ENCODE results near the gene GMDS. TPM values are rescaled to one million over a fixed set of nuclear protein-coding genes. Genes with fewer than 3 reads are reported as not detected.

Gene GMDS
- total RNA-seq, 2 donors from 2014 or later = 18.2 to 20.5 TPM

DNA sequence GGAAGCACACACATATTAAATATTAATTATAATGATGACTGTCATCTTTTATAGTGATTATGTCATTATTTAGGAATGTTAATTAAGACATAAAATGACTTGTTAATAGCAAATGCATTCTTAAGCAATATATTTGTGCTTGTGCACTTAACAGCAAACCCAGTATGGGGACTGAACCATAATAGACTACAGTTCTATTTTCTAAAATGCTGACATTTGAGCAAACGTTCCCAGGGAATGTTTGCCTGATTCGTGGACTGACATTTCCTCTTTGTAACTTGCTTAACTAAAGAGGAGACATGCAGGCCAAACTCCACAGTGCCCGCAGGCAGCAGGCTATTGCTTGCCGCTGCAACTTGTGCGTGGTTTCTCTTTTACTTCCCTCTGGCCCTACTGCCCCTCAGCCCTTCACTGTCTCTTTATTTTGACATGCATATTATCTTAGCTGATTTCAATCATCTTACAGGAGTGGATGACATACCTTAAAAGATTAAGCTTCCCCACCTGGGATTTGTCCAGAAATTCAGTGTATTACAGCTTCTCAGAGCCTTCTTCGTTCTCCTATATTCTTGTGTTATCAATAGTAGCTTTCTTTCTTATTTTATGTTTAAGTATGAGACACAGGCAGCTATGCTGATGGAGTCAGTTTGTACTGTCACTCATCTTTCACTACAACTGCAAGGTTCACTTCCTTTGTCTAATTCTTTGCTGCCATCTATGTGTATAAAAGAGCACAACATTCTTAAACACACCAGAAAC is 141.5 kb downstream of the GMDS start:
- peaks cover 4% of the 10 kb centered on the region for H3K4me1 Mint-ChIP-seq
- DNase-seq = no peak

DNA sequence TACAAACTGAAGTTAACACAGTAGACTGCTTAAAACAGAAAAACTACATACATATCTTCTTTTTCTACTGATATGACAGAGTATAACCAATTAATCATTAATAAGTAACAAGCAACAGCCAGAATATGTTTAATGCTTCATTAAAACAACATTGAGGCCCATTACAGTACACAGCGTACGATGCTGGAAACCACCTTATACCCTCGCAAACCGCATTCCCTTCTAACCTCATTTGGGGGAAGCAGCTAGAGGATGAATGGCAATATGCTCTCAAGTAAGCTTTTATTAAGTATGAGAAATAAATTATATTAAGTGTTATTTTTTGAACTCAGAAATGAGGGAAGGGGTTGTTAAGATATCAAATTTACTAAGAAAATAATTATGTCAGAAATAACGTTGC is 142.4 kb downstream of the GMDS start:
- Mint-ChIP-seq H3K4me1 (peaks cover 4% of the 10 kb centered on the region), H3K27me3 (no peaks in the 10 kb centered on the region), H3K4me3 (no peak overlapping the region), H3K36me3 (ENCODE audit: low read depth) (peaks cover 3% of the 10 kb centered on the region), H3K27ac (no peak overlapping the region)
- no peaks in the 10 kb centered on the region for H3K9me3 ChIP-seq (ENCODE audit: control insufficient read depth, low read length, poor library complexity, severe bottlenecking)
- DNase-seq (no peak), ATAC-seq (no peak)

More for the DNA sequence above, 141.5 kb downstream of the GMDS start:
- H3K27ac Mint-ChIP-seq = no peak overlapping the region
- H3K9me3 ChIP-seq (ENCODE audit: control insufficient read depth, low read length, poor library complexity, severe bottlenecking) = no peaks in the 10 kb centered on the region
- ATAC-seq = peak; percentile 57
- H3K36me3 Mint-ChIP-seq (ENCODE audit: low read depth) = peaks cover 3% of the 10 kb centered on the region
- H3K4me3 Mint-ChIP-seq = peak overlapping the region; percentile 15
- no peaks in the 10 kb centered on the region for H3K27me3 Mint-ChIP-seq

DNA sequence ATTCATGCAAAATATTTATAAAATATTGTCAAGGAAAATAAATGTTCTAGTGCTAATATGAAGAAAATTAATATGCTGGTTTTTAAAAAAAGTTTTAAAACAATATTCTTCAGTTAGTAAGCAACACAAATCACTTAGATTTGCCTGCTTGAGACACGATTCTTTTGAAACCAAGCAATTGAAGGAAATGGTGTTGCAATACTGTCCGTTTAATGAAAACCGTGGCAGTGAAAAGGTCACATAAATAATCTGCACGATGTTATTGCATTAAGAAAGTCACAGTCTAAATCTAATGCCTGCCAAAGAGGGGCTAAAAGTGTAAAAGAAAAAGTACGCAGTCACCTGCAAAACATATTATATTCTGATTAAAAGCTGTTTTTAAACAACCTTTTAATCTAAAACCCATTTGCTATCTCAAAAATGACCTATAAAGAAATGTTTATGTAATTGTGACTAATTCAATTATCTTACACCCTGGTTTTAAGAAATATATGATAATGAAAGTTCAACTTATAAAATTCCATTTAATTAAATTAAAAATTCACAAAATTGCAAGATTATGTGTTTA is 143.0 kb downstream of the GMDS start:
- Mint-ChIP-seq H3K27ac (no peak overlapping the region), H3K4me1 (peaks cover 4% of the 10 kb centered on the region), H3K36me3 (ENCODE audit: low read depth) (peaks cover 3% of the 10 kb centered on the region), H3K27me3 (no peaks in the 10 kb centered on the region), H3K4me3 (no peak overlapping the region)
- ATAC-seq (no peak), DNase-seq (no peak)
- no peaks in the 10 kb centered on the region for H3K9me3 ChIP-seq (ENCODE audit: control insufficient read depth, low read length, poor library complexity, severe bottlenecking)

DNA sequence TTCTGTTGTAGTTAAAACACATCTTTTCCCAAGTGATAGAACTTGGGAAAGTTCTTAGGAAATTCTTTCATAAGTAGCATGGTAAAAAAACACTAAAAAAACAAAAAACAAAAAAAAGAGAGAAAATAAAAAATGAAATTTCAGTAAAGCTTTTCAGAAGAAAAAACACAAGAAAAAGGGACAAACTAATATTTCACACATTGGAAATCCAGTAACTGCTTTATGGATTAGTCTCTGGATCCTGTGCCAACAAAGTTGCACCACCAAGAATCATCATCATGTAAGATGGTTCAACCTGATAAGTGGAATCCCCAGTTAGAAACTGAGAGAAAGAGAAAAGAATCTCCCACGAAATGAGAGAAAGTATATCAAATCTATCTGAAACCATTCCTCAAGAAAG is 144.2 kb downstream of the GMDS start:
- Mint-ChIP-seq H3K4me3 (no peak overlapping the region), H3K4me1 (peaks cover 4% of the 10 kb centered on the region), H3K27ac (no peak overlapping the region), H3K36me3 (ENCODE audit: low read depth) (peaks cover 3% of the 10 kb centered on the region), H3K27me3 (no peaks in the 10 kb centered on the region)
- no peak for ATAC-seq
- DNase-seq = no peak
- H3K9me3 ChIP-seq (ENCODE audit: control insufficient read depth, low read length, poor library complexity, severe bottlenecking) = no peaks in the 10 kb centered on the region

DNA sequence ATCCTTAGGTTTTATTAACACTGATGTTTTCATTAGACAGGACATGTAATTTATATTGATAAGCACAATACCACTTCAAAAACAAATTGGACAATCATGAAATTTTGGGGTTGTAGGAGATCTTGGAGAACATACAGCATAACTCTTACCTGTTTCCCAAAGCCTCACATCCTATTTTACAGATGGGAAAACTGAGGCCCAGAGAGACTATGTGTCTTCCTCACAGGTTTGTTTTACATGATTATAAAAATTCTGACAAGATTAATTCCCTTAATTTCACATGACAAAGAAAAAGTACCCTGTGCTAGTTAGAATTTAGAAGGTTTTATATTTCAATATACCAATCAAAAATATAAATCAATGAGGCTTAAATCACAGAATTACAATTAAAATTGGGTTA is 145.5 kb downstream of the GMDS start:
- ATAC-seq (no peak), DNase-seq (no peak)
- Mint-ChIP-seq H3K4me1 (peaks cover 9% of the 10 kb centered on the region), H3K4me3 (no peak overlapping the region), H3K27ac (no peak overlapping the region), H3K36me3 (ENCODE audit: low read depth) (peaks cover 3% of the 10 kb centered on the region), H3K27me3 (no peaks in the 10 kb centered on the region)
- no peaks in the 10 kb centered on the region for H3K9me3 ChIP-seq (ENCODE audit: control insufficient read depth, low read length, poor library complexity, severe bottlenecking)

DNA sequence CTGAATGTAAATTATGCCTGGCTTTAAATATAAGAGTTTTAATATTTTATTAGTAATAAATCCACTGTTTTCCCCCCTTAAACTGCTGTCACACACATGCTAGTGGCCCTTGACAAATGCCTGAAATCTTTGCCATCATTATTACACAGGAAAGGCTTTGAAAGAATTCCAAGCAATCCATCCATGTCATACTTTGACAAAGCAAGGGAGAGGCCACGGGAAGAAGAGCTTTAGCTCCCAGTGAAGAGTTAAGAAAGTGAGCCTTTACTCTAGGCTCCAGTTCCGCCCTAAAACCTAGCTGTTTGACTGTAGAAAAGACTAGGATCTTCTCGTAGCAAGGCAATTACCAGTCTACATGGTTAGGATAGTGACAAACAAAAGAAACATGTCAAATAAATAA is 147.9 kb downstream of the GMDS start:
- no peak for ATAC-seq
- H3K4me3 Mint-ChIP-seq = no peak overlapping the region
- DNase-seq = no peak
- H3K27me3 Mint-ChIP-seq = no peaks in the 10 kb centered on the region
- no peaks in the 10 kb centered on the region for H3K36me3 Mint-ChIP-seq (ENCODE audit: low read depth)
- H3K4me1 Mint-ChIP-seq = peaks cover 8% of the 10 kb centered on the region
- no peaks in the 10 kb centered on the region for H3K9me3 ChIP-seq (ENCODE audit: control insufficient read depth, low read length, poor library complexity, severe bottlenecking)
- H3K27ac Mint-ChIP-seq = no peak overlapping the region

DNA sequence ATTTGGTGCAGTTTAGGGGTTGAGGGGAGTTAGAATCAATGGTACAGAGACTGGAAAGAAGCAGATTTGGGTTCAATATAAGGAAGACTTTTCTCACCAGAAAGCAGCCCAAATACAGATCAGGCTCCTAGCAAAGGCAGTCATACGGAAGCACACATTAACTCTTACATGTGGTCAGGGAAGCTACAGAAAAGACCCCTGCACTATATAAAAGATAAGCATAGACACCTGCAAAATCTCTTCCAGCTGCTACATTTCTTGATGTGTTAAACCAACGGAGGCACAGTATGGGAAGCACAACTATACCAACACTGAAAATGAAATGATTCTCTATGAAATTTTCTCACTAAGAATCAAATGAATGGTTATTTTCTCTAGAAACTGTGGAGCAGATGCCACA is 150.8 kb downstream of the GMDS start:
- DNase-seq = no peak

DNA sequence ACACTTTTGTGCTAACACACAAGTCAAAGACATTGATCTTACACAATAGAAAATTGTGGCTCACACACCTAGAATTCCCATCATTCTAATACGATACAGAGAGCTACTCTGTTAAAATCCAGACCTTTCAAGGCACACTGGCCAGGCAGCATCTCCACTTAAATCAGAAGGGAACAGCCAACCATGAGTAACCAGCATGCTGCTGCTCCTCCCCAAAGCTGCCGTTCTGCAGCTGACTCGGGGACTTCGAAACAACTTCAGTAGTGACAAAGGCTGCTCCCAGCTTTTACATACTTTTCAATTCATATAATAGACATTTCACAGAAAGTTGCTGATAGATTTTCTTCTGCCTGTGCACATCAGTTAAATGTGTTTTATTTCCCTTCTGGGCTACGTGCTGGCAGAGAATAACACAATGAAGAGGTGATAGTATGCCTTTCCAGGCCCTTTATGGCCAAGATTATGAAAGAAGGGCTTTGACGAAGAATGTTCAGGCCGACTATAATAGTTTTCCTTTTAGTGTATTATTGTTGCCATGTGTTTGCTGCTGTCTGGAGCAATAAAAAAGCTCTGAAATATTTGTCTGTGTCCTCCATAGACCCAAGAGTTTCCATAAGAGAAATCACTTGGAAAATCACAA is 159.0 kb downstream of the GMDS start:
- H3K36me3 Mint-ChIP-seq (ENCODE audit: low read depth) = peaks cover 3% of the 10 kb centered on the region
- no peaks in the 10 kb centered on the region for H3K27me3 Mint-ChIP-seq
- no peak overlapping the region for H3K4me3 Mint-ChIP-seq
- H3K4me1 Mint-ChIP-seq = peaks cover 12% of the 10 kb centered on the region
- H3K27ac Mint-ChIP-seq = no peak overlapping the region
- DNase-seq (no peak), ATAC-seq (no peak)
- no peaks in the 10 kb centered on the region for H3K9me3 ChIP-seq (ENCODE audit: control insufficient read depth, low read length, poor library complexity, severe bottlenecking)

More for the DNA sequence above, 150.8 kb downstream of the GMDS start:
- Mint-ChIP-seq H3K27me3 (no peaks in the 10 kb centered on the region), H3K27ac (no peak overlapping the region), H3K4me3 (no peak overlapping the region), H3K4me1 (peaks cover 8% of the 10 kb centered on the region), H3K36me3 (ENCODE audit: low read depth) (peaks cover 3% of the 10 kb centered on the region)
- no peaks in the 10 kb centered on the region for H3K9me3 ChIP-seq (ENCODE audit: control insufficient read depth, low read length, poor library complexity, severe bottlenecking)
- no peak for ATAC-seq

DNA sequence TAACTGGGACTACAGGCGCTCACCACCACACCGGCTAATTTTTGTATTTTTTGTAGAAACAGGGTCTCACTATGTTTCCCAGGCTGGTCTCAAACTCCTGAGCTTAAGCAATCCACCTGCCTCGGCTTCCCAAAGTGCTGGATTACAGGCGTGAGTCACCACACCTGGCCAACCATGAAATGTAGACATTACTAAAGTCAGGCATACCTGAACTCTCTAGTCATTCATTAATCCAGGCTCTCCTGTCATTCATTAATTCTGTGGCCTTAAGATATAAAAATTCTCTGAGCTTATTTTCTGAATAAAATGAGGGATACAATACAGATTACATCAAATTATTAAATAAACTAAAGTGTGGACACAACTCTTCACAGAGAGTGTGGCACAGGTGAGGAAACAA is 159.7 kb downstream of the GMDS start:
- H3K36me3 Mint-ChIP-seq (ENCODE audit: low read depth) = peaks cover 3% of the 10 kb centered on the region
- ATAC-seq (no peak), DNase-seq (no peak)
- peaks cover 15% of the 10 kb centered on the region for H3K4me1 Mint-ChIP-seq
- no peaks in the 10 kb centered on the region for H3K27me3 Mint-ChIP-seq
- H3K9me3 ChIP-seq (ENCODE audit: control insufficient read depth, low read length, poor library complexity, severe bottlenecking) = no peaks in the 10 kb centered on the region
- no peak overlapping the region for H3K27ac Mint-ChIP-seq
- H3K4me3 Mint-ChIP-seq = no peak overlapping the region

DNA sequence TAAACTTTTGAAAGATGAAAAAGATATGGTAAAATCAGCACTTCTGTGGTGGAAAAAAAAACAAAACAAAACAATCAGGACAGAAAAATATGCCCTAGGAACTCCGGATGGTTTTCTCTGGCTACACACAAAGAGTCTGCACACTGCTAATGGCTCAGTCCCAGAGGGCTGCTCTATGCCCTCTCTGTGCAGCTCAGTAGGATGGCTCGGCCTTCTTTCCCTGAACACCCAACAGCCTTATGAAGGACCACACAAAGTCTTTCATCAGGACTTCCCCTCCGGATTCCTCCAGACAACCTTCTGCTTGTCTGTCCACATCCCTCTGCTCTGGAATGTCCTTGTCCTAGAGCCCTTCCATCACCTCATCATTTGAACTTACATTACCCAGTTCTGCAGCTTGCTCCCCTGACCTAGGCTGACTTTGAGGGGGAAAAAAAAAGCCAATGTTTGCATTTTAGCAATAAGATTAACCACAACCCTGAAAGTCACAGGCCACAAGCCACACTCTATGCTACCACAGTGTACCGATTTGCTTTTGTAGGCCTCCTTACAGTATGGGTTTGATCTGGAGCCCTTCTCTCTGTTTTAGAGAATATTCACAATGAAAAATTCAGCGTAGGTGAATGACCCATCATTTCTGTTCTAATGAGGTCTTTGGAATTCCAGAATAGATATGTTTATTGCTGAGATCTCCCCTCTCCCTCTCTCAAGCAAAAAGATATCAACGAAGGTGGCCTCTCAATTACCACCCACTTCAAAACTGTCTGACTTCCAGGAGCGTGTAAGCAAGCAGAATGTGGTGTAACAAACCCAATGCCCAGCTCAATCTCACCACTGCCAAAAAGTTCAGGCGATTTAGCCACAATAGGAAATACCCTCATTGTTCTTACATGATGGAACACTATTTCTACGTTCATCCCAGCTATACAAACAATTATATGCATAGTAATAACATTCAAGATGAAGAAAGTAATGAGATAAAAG is 164.0 kb downstream of the GMDS start:
- DNase-seq = no peak
- ATAC-seq = peak; percentile 54
- Mint-ChIP-seq H3K4me3 (peak overlapping the region; percentile 49), H3K27ac (no peak overlapping the region), H3K4me1 (peaks cover 15% of the 10 kb centered on the region), H3K27me3 (no peaks in the 10 kb centered on the region), H3K36me3 (ENCODE audit: low read depth) (no peaks in the 10 kb centered on the region)
- no peaks in the 10 kb centered on the region for H3K9me3 ChIP-seq (ENCODE audit: control insufficient read depth, low read length, poor library complexity, severe bottlenecking)

DNA sequence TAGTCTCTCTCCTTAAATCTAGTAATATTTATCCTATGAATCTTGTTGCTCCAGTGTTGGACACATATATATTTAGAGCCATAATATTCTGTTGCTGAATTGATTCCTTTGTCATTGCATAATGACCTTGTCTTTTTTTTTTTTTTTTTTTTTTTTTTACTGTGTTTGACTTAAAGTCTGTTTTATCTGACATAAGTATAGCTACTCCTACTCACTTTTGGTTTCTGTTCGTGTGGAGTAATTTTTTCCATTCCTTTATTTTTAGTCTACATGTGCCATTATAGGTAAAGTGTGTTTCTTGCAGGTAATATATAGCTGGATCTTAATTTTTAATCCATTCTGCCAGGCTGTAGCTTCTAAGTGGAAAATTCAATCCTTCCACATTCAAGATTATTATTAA is 166.5 kb downstream of the GMDS start:
- no peak for ATAC-seq
- no peaks in the 10 kb centered on the region for H3K36me3 Mint-ChIP-seq (ENCODE audit: low read depth)
- peaks cover 12% of the 10 kb centered on the region for H3K4me1 Mint-ChIP-seq
- no peaks in the 10 kb centered on the region for H3K9me3 ChIP-seq (ENCODE audit: control insufficient read depth, low read length, poor library complexity, severe bottlenecking)
- DNase-seq = no peak
- no peak overlapping the region for H3K4me3 Mint-ChIP-seq
- no peak overlapping the region for H3K27ac Mint-ChIP-seq
- H3K27me3 Mint-ChIP-seq = no peaks in the 10 kb centered on the region

DNA sequence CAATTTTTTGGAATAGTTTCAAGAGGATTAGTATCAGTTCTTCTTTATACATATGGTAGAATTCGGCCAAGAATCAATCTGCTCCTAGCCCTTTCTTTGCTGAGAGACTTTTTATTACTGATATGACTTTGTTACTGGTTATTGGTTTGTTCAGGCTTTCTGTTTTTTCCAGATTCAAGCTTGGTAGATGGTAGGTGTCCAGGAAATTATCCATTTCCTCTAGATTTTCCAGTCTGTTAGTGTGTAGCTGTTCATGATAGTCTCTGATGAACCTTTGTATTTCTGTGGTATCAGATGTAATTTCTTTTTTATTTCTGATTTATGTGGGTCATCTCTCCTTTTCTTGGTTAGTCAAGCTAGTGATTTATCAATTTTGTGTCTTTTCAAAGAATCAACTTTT is 167.6 kb downstream of the GMDS start:
- Mint-ChIP-seq H3K27ac (no peak overlapping the region), H3K4me3 (no peak overlapping the region), H3K4me1 (peaks cover 12% of the 10 kb centered on the region), H3K27me3 (no peaks in the 10 kb centered on the region), H3K36me3 (ENCODE audit: low read depth) (no peaks in the 10 kb centered on the region)
- DNase-seq (no peak), ATAC-seq (no peak)
- H3K9me3 ChIP-seq (ENCODE audit: control insufficient read depth, low read length, poor library complexity, severe bottlenecking) = no peaks in the 10 kb centered on the region

DNA sequence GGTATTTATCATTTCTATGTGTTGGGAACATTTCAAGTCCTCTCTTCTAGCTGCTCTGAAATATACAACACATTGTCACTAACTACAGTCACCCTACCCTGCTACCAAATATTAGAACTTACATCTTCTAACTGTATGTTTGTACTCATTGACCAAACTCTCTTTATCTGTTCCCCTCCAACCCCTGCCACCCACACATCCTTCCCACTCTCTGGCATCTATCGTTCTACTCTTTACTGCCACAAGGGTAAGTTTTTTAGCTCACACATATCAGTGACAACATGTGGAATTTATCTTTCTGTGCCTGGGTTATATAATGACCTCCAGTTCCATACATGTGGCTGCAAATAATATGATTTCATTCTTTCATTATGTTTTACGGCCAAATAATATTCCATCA is 171.9 kb downstream of the GMDS start:
- Mint-ChIP-seq H3K4me3 (no peak overlapping the region), H3K27ac (no peak overlapping the region), H3K36me3 (ENCODE audit: low read depth) (no peaks in the 10 kb centered on the region), H3K27me3 (no peaks in the 10 kb centered on the region), H3K4me1 (peaks cover 2% of the 10 kb centered on the region)
- no peaks in the 10 kb centered on the region for H3K9me3 ChIP-seq (ENCODE audit: control insufficient read depth, low read length, poor library complexity, severe bottlenecking)
- no peak for DNase-seq
- no peak for ATAC-seq
